Fibroblast of villous mesenchyme (primary cell): ENCODE measurements around the gene FGD6. TPM values are rescaled to one million over a fixed set of nuclear protein-coding genes. Genes with fewer than 3 reads are reported as not detected.

Source experiments
- DNase-seq: peaks from one replicate; pipeline ENCODE4 v3.0.0-alpha.2; 2010; ENCODE audit warnings: low read depth
- H3K4me3 ChIP-seq: 2 replicates; pipeline ENCODE4 v1.5.1; 2011; ENCODE audit warnings: low read depth, mild to moderate bottlenecking, low read length
- total RNA-seq: library from RNA; depleted of rRNA; stranded (reverse); fragments of >200 nt; gene quantifications from 2 replicates; pipeline ENCODE4 v1.2.3, GENCODE V29; 2012
- TF ChIP-seq, protein P1 (sequence below): IDR thresholded peaks from 2 replicates; pipeline ENCODE4 v1.5.1; 2012; ENCODE audit warnings: low read depth, mild to moderate bottlenecking, low read length; ENCODE audit not compliant: insufficient read depth

FGD6 gene
- total RNA-seq, 1 donor = 18.1 TPM

DNA sequence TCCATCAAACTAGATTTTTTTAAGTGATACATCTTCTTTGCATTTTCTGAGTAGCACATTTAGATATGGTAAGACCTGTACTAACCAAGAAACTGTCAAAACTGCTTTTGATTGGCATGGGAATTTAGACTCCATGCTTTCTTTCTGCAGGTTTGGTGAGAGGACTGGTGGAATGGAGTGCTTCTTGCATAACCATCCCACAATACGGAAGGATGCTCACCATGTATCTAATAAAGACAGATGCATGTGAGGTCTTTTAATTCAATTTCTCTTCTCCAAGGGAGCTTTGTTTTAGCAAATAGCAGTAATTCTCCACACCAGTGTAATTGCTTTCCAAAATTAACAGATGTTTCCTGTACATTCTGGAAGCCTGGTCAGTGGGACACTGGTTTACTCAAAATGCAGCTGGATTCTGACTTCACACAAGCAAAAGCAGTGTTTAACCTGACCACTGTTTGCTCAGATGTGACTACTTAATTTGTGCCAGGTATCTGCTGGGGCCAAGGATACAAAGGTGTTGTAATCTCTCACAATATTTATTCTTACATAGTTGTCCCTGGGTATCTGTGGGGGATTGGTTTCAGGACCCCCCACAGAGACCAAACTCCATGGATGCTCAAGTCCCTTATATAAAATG lies 26.1 kb downstream of the FGD6 start:
- no peak overlapping the region for H3K4me3 ChIP-seq
- TF ChIP-seq, protein P1, sequence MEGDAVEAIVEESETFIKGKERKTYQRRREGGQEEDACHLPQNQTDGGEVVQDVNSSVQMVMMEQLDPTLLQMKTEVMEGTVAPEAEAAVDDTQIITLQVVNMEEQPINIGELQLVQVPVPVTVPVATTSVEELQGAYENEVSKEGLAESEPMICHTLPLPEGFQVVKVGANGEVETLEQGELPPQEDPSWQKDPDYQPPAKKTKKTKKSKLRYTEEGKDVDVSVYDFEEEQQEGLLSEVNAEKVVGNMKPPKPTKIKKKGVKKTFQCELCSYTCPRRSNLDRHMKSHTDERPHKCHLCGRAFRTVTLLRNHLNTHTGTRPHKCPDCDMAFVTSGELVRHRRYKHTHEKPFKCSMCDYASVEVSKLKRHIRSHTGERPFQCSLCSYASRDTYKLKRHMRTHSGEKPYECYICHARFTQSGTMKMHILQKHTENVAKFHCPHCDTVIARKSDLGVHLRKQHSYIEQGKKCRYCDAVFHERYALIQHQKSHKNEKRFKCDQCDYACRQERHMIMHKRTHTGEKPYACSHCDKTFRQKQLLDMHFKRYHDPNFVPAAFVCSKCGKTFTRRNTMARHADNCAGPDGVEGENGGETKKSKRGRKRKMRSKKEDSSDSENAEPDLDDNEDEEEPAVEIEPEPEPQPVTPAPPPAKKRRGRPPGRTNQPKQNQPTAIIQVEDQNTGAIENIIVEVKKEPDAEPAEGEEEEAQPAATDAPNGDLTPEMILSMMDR = no peak
- no peak for DNase-seq

DNA sequence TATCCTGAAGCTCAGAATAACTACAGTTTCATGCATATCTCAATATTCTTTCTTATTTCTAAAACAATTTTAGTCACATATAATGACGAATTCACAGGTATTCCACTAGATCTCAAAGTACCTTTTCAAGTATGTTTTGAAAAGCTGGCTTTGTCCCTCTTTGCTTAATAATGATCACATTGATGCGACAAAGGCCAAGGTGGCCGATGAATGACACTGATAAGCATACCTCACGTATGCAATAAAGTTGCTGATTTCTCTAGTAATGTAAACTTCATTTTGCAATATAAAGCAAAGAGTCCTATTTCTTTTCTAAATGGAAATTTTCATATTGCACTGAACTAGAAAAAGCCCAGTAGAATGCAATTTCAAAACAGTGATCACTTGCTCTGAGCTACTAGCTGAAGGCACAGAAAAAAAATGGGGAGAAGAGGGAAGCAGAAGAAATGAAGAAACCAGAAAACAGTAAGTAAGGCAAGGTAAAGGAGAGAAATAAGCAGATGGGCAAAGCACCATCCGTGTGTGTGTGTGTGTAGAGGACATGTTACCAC lies 29.3 kb downstream of the FGD6 start:
- TF ChIP-seq, protein P1 = no peak

GRCh38 chr12:95185854-95186253 lies 31.4 kb downstream of the FGD6 start:
- TF ChIP-seq, protein P1 = no peak
- H3K4me3 ChIP-seq = no peak overlapping the region

More for the DNA sequence above, 29.3 kb downstream of the FGD6 start:
- no peak overlapping the region for H3K4me3 ChIP-seq
- DNase-seq = no peak

DNA sequence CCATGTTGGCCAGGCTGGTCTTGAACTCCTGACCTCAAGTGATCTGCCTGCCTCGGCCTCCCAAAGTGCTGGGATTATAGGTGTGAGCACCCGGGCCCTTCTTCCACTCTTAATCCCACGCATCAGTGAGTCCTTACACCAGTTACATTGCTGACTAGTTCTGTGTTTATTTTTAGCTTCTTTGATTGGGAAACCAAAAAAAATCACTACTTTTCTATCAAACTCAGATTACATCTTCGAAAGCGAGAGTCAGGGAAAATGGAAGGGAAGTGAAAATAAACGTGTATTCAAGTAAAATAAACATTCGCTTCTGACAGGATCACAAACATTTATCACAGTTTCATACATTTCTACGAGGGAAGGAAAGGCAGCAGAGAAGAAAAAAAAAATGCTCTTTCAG lies 32.2 kb downstream of the FGD6 start:
- DNase-seq = no peak
- TF ChIP-seq, protein P1 = no peak

More at GRCh38 chr12:95185854-95186253, 31.4 kb downstream of the FGD6 start:
- DNase-seq = no peak

GRCh38 chr12:95184121-95184520 lies 33.1 kb downstream of the FGD6 start:
- TF ChIP-seq, protein P1 = no peak
- no peak overlapping the region for H3K4me3 ChIP-seq
- no peak for DNase-seq

More for the DNA sequence above, 32.2 kb downstream of the FGD6 start:
- H3K4me3 ChIP-seq = no peak overlapping the region

- TF ChIP-seq, protein P1 = no peak
- no peak overlapping the region for H3K4me3 ChIP-seq
- peak; percentile 43 for DNase-seq
Measured at GRCh38 chr12:95182868-95183415, 34.3 kb downstream of the FGD6 start.
